HEK293 (cell line): ENCODE results near the gene OR8B8.

Source experiments
- GLI2 ChIP-seq: fragments of 450-650 bp; formaldehyde crosslinking; IDR thresholded peaks from 2 replicates; pipeline ENCODE4; 2017; ENCODE audit warnings: missing biosample characterization, missing genetic modification characterization, low read depth, borderline replicate concordance
- PRDM10 ChIP-seq: fragments of 450-650 bp; formaldehyde crosslinking; IDR thresholded peaks from 2 replicates; pipeline ENCODE4 v1.5.1; 2016; ENCODE audit warnings: missing biosample characterization, missing genetic modification characterization
- PRDM4 ChIP-seq: fragments of 450-650 bp; formaldehyde crosslinking; IDR thresholded peaks from 2 replicates; pipeline ENCODE4 v1.5.1; 2017; ENCODE audit warnings: missing biosample characterization, missing genetic modification characterization
- PRDM6 ChIP-seq: fragments of 450-650 bp; formaldehyde crosslinking; IDR thresholded peaks from 2 replicates; pipeline ENCODE4 v1.5.1; 2017; ENCODE audit warnings: missing biosample characterization, missing genetic modification characterization
- ZFP41 ChIP-seq: fragments of 450-650 bp; formaldehyde crosslinking; IDR thresholded peaks from 2 replicates; pipeline ENCODE4 v1.5.1; 2016; ENCODE audit warnings: missing biosample characterization, missing genetic modification characterization, borderline replicate concordance
- ZNF202 ChIP-seq: fragments of 450-650 bp; formaldehyde crosslinking; IDR thresholded peaks from 2 replicates; pipeline ENCODE4 v1.5.1; 2016; ENCODE audit warnings: missing biosample characterization, missing genetic modification characterization, borderline replicate concordance
- ZNF280D ChIP-seq: fragments of 450-650 bp; formaldehyde crosslinking; IDR thresholded peaks from 2 replicates; pipeline ENCODE4 v1.5.1; 2016; ENCODE audit warnings: missing biosample characterization, missing genetic modification characterization
- ZNF292 ChIP-seq: fragments of 450-650 bp; formaldehyde crosslinking; IDR thresholded peaks from 2 replicates; pipeline ENCODE4 v1.5.1; 2016; ENCODE audit warnings: low read depth, missing biosample characterization, missing genetic modification characterization, borderline replicate concordance
- ZNF335 ChIP-seq: fragments of 450-650 bp; formaldehyde crosslinking; conservative IDR thresholded peaks from 2 replicates; pipeline ENCODE4 v1.5.1; 2016; ENCODE audit warnings: missing biosample characterization, missing genetic modification characterization
- ZNF514 ChIP-seq: fragments of 450-650 bp; formaldehyde crosslinking; IDR thresholded peaks from 2 replicates; pipeline ENCODE4 v1.5.1; 2016; ENCODE audit warnings: missing biosample characterization, missing genetic modification characterization
- ZNF660 ChIP-seq: fragments of 450-650 bp; IDR thresholded peaks from 2 replicates; pipeline ENCODE4 v1.5.1; 2018; ENCODE audit warnings: missing biosample characterization, mild to moderate bottlenecking, missing genetic modification characterization
- ZNF692 ChIP-seq: fragments of 450-650 bp; formaldehyde crosslinking; IDR thresholded peaks from 2 replicates; pipeline ENCODE4 v1.5.1; 2016; ENCODE audit warnings: missing biosample characterization, missing genetic modification characterization
- TF ChIP-seq, protein P1 (sequence below): fragments of 450-650 bp; formaldehyde crosslinking; IDR thresholded peaks from 2 replicates; pipeline ENCODE4 v1.5.1; 2016; ENCODE audit warnings: missing biosample characterization, missing genetic modification characterization
- TF ChIP-seq, protein P2 (sequence below): fragments of 450-650 bp; formaldehyde crosslinking; IDR thresholded peaks from 2 replicates; pipeline ENCODE4 v1.5.1; 2016; ENCODE audit warnings: missing biosample characterization, missing genetic modification characterization

DNA sequence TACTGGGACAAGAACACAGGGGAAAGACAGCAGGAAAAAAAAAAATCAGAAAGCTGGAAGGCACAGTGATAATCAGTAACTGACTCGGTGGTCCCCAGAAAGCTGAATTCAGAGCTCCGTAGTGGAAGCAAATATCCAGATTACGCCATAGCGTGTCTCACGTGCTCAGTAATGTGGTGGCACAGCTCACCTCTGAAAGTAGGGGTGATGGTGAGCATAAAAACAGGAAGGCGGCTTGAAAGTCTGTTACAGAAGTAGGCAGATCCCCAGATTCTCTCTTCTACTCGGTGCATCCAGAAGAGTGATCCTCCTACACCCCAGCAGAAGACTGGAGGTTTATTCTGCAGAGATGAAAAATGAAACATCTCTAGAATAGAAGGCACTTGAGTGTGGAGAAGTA is 35.6 kb downstream of the OR8B8 start:
- TF ChIP-seq ZNF280D (no peak), ZNF660 (no peak), PRDM6 (no peak), ZNF514 (tag by site-specific recombination) (no peak), ZNF202 (no peak), GLI2 (tag by site-specific recombination) (no peak), ZNF292 (tag by site-specific recombination) (no peak), PRDM4 (tag by site-specific recombination) (no peak), ZNF335 (tag by site-specific recombination) (no peak), PRDM10 (tag by site-specific recombination) (no peak), ZNF692 (tag by site-specific recombination) (no peak), ZFP41 (no peak)
- TF ChIP-seq, protein P1, sequence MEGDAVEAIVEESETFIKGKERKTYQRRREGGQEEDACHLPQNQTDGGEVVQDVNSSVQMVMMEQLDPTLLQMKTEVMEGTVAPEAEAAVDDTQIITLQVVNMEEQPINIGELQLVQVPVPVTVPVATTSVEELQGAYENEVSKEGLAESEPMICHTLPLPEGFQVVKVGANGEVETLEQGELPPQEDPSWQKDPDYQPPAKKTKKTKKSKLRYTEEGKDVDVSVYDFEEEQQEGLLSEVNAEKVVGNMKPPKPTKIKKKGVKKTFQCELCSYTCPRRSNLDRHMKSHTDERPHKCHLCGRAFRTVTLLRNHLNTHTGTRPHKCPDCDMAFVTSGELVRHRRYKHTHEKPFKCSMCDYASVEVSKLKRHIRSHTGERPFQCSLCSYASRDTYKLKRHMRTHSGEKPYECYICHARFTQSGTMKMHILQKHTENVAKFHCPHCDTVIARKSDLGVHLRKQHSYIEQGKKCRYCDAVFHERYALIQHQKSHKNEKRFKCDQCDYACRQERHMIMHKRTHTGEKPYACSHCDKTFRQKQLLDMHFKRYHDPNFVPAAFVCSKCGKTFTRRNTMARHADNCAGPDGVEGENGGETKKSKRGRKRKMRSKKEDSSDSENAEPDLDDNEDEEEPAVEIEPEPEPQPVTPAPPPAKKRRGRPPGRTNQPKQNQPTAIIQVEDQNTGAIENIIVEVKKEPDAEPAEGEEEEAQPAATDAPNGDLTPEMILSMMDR (tag by site-specific recombination), result no peak
- TF ChIP-seq, protein P2, sequence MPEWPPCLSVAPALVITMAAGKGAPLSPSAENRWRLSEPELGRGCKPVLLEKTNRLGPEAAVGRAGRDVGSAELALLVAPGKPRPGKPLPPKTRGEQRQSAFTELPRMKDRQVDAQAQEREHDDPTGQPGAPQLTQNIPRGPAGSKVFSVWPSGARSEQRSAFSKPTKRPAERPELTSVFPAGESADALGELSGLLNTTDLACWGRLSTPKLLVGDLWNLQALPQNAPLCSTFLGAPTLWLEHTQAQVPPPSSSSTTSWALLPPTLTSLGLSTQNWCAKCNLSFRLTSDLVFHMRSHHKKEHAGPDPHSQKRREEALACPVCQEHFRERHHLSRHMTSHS (tag by site-specific recombination), result no peak
